Gastrocnemius medialis (tissue), 4 donors: ENCODE data around the gene PLK4.
"Not testable (repeated sequence)": the region's sequence is repeated elsewhere in the genome, so short reads cannot be mapped to it uniquely, and the experiment has no call there.

ENCODE experiments used
- CTCF ChIP-seq, 5 experiments: fragments of 450-650 bp in 3 of 5; fragments of 200-600 bp in 2 of 5; sonication (generic) in 2 of 5; IDR thresholded peaks in 4 of 5; conservative IDR thresholded peaks in 1 of 5; 1 replicate in 4 of 5; 2 replicates in 1 of 5; pipeline ENCODE4 v1.5.1; 2016 to 2019; ENCODE audit warnings: antibody characterized with exemption in 5 of 5, mild to moderate bottlenecking in 3 of 5, moderate library complexity in 3 of 5
- POLR2A ChIP-seq, 2 donors: fragments of 450-650 bp; IDR thresholded peaks; one replicate each; pipeline ENCODE4 v1.6.1; 2017; ENCODE audit warnings: antibody characterized with exemption in 2 of 2, mild to moderate bottlenecking in 2 of 2, moderate library complexity in 2 of 2

- TF ChIP-seq CTCF (IDR thresholded peaks at IDR 0.05 in 4 of 5, conservative IDR thresholded peaks at IDR 0.05 in 1 of 5); POLR2A (IDR thresholded peaks at IDR 0.05): not testable (repeated sequence)
Measured at GRCh38 chr4:127899682-127900081, 19.0 kb downstream of the PLK4 start.
